Measurements from ENCODE around the gene EPHA10. TPM values are rescaled to one million over a fixed set of nuclear protein-coding genes. Genes with fewer than 3 reads are reported as not detected.

The EPHA10 gene
- polyA plus RNA-seq, 4 donors, result 1.9 to 5.4 (median 3.5) TPM

- FAIRE-seq, result no peak
- Histone ChIP-seq H3K4me3 (ENCODE audit: low read depth in 1 of 3, low read length in 3 of 3) (no peak overlapping the region), H3K27ac (ENCODE audit: low read depth in 1 of 3, low read length in 2 of 3) (no peak overlapping the region)
These were observed 87.8 kb downstream of the EPHA10 start for GRCh38 chr1:37677143-37677439.

DNA sequence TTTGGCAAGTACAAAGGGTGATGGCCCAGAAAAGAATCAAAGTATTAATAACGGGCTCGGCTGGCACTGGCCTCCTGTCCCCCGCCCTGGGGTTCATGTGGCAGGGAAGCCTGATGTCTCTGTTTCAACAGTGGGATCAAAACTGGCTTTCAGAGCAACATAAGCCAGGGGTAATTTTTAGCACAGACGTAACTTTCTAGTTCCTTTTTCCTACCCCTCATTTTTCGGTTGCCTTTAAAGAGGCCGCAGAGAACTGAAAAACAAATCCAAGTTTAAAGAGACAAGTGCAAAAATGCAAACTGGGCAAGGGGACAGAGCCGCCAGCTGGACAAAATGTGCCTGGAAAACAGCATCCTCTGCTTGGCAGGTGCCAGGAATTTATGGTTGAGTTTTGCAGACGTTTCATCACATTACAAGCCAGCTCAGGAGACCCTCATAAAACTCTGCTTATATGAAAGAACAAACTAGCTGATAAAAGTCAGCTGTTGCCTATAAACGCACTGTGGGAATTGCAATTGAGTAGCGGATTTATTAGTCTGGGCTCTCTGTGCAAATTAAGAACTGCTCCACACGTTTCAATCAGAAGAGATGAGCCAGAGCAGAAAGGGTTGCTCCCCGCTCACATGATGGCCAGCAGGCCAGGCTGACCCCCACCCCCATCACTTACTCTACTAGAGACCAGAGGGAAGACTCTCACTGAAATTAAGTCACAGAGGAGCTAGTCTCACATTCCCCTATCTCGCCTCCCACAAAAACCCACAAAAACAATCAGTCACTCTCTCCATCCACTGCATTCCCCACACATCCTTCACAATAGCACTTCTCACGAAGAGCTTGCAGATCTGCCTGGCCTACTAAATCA lies 88.4 kb downstream of the EPHA10 start:
- Histone ChIP-seq H3K27ac (ENCODE audit: low read depth in 1 of 3, low read length in 2 of 3) (peak overlapping the region in 1 of 3 donors; percentile 10), H3K9me3 (ENCODE audit: control insufficient read depth in 2 of 2, insufficient read depth in 1 of 2, low read depth in 1 of 2, low read length in 1 of 2) (no peaks in the 10 kb centered on the region), H3K4me1 (ENCODE audit: control insufficient read depth in 3 of 3, insufficient read depth in 2 of 3, low read depth in 1 of 3, low read length in 2 of 3) (no peaks in the 10 kb centered on the region), H3K27me3 (ENCODE audit: control insufficient read depth in 3 of 3, insufficient read depth in 3 of 3, low read length in 3 of 3) (peaks cover 0 to 15% (median 3%) of the 10 kb centered on the region in 3 donors), H3K36me3 (ENCODE audit: control insufficient read depth in 3 of 3, insufficient read depth in 2 of 3, low read depth in 1 of 3, low read length in 3 of 3) (peaks cover 0 to 4% (median 0%) of the 10 kb centered on the region in 3 donors), H3K4me3 (ENCODE audit: low read depth in 1 of 3, low read length in 3 of 3) (no peak overlapping the region)
- FAIRE-seq, result no peak
- 40 to 53% (median 49%) methylated on average over 14 of the region's 14 CpGs for WGBS, 3 donors
- no peak for DNase-seq

More at GRCh38 chr1:37677143-37677439, 87.8 kb downstream of the EPHA10 start:
- WGBS, 3 donors, result 61 to 74% (median 67%) methylated on average over 4 of the region's 4 CpGs
- Histone ChIP-seq H3K9me3 (ENCODE audit: control insufficient read depth in 2 of 2, insufficient read depth in 1 of 2, low read depth in 1 of 2, low read length in 1 of 2) (no peaks in the 10 kb centered on the region), H3K27me3 (ENCODE audit: control insufficient read depth in 3 of 3, insufficient read depth in 3 of 3, low read length in 3 of 3) (peaks cover 0 to 15% (median 2%) of the 10 kb centered on the region in 3 donors), H3K4me1 (ENCODE audit: control insufficient read depth in 3 of 3, insufficient read depth in 2 of 3, low read depth in 1 of 3, low read length in 2 of 3) (no peaks in the 10 kb centered on the region), H3K36me3 (ENCODE audit: control insufficient read depth in 3 of 3, insufficient read depth in 2 of 3, low read depth in 1 of 3, low read length in 3 of 3) (peaks cover 0 to 4% (median 0%) of the 10 kb centered on the region in 3 donors)
- no peak for DNase-seq

GRCh38 chr1:37673920-37674319 lies 91.0 kb downstream of the EPHA10 start:
- no peak for FAIRE-seq
- H3K36me3 ChIP-seq (ENCODE audit: control insufficient read depth in 3 of 3, insufficient read depth in 2 of 3, low read depth in 1 of 3, low read length in 3 of 3), result no peaks in the 10 kb centered on the region
- peak in 1 of 2 donors; percentile 12 for DNase-seq
- no peaks in the 10 kb centered on the region for H3K4me1 ChIP-seq (ENCODE audit: control insufficient read depth in 3 of 3, insufficient read depth in 2 of 3, low read depth in 1 of 3, low read length in 2 of 3)
- peaks cover 0 to 17% (median 5%) of the 10 kb centered on the region in 3 donors for H3K27me3 ChIP-seq (ENCODE audit: control insufficient read depth in 3 of 3, insufficient read depth in 3 of 3, low read length in 3 of 3)
- H3K27ac ChIP-seq (ENCODE audit: low read depth in 1 of 3, low read length in 2 of 3), result no peak overlapping the region
- no peaks in the 10 kb centered on the region for H3K9me3 ChIP-seq (ENCODE audit: control insufficient read depth in 2 of 2, insufficient read depth in 1 of 2, low read depth in 1 of 2, low read length in 1 of 2)
- 18 to 49% (median 31%) methylated on average over 10 of the region's 10 CpGs for WGBS, 3 donors
- H3K4me3 ChIP-seq (ENCODE audit: low read depth in 1 of 3, low read length in 3 of 3), result no peak overlapping the region

DNA sequence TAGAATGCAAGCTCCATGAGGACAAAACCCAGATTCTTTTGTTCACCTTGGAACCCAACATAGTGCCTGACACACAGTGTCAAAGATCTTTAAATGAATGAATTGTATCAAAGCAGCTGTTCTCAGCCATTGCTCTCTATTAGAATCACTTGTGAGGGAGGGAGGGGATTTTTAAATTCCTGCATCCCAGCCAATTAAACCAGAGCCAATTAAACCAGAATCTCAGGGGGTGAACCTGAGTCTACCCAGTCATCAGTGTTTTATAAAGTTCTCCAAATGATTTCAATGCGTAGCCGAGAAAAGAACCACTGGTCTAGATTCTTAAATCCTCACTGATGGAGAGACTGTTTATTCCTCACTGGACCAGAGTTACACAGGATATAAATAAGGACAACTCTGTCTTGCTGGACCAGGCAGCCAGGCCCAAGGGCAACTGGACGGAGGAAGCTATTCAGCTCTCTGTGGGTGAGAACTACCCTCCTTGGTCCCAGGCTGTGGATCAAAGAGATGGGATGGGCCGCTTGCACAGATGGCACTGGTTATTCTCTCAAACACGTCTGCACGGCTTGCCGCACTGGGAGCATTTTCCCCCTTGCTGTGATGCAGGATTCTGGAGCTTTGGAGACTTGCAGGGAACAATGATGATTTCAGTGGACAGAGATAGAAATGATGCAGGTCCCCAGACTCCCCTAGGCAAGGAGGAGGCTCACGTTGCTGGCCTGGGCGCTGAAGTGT lies 92.6 kb downstream of the EPHA10 start:
- no peak overlapping the region for H3K4me3 ChIP-seq (ENCODE audit: low read depth in 1 of 3, low read length in 3 of 3)
- H3K27ac ChIP-seq (ENCODE audit: low read depth in 1 of 3, low read length in 2 of 3), result no peak overlapping the region
- H3K27me3 ChIP-seq (ENCODE audit: control insufficient read depth in 3 of 3, insufficient read depth in 3 of 3, low read length in 3 of 3), result peaks cover 0 to 24% (median 5%) of the 10 kb centered on the region in 3 donors
- no peaks in the 10 kb centered on the region for H3K36me3 ChIP-seq (ENCODE audit: control insufficient read depth in 3 of 3, insufficient read depth in 2 of 3, low read depth in 1 of 3, low read length in 3 of 3)
- no peaks in the 10 kb centered on the region for H3K4me1 ChIP-seq (ENCODE audit: control insufficient read depth in 3 of 3, insufficient read depth in 2 of 3, low read depth in 1 of 3, low read length in 2 of 3)
- FAIRE-seq (no peak), DNase-seq (no peak)
- no peaks in the 10 kb centered on the region for H3K9me3 ChIP-seq (ENCODE audit: control insufficient read depth in 2 of 2, insufficient read depth in 1 of 2, low read depth in 1 of 2, low read length in 1 of 2)
- WGBS, 3 donors, result 68 to 77% (median 76%) methylated on average over 9 of the region's 9 CpGs

DNA sequence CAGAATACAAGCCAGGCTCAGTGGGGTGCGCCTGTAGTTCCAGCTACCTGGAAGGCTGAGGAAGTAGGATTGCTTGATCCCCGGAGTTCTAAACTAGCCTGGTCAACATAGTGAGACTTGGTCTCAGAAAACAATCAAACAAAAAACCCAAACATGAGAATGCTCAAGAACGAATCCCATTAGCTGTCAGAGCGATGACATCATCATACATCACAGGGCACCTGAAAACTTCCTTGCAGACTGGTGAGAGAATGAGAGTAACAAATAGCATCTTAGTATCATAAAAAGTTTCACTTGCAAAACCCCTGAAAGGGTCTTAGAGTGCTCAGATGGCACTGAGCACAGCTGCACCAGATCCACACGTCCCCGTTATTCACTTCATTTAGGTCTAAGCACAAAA lies 93.7 kb downstream of the EPHA10 start:
- Histone ChIP-seq H3K4me3 (ENCODE audit: low read depth in 1 of 3, low read length in 3 of 3) (no peak overlapping the region), H3K27me3 (ENCODE audit: control insufficient read depth in 3 of 3, insufficient read depth in 3 of 3, low read length in 3 of 3) (peaks cover 0 to 21% (median 5%) of the 10 kb centered on the region in 3 donors), H3K36me3 (ENCODE audit: control insufficient read depth in 3 of 3, insufficient read depth in 2 of 3, low read depth in 1 of 3, low read length in 3 of 3) (no peaks in the 10 kb centered on the region), H3K27ac (ENCODE audit: low read depth in 1 of 3, low read length in 2 of 3) (no peak overlapping the region), H3K9me3 (ENCODE audit: control insufficient read depth in 2 of 2, insufficient read depth in 1 of 2, low read depth in 1 of 2, low read length in 1 of 2) (no peaks in the 10 kb centered on the region), H3K4me1 (ENCODE audit: control insufficient read depth in 3 of 3, insufficient read depth in 2 of 3, low read depth in 1 of 3, low read length in 2 of 3) (no peaks in the 10 kb centered on the region)
- DNase-seq (no peak), FAIRE-seq (no peak)
- 69 to 77% (median 74%) methylated on average over 6 of the region's 6 CpGs for WGBS, 3 donors

DNA sequence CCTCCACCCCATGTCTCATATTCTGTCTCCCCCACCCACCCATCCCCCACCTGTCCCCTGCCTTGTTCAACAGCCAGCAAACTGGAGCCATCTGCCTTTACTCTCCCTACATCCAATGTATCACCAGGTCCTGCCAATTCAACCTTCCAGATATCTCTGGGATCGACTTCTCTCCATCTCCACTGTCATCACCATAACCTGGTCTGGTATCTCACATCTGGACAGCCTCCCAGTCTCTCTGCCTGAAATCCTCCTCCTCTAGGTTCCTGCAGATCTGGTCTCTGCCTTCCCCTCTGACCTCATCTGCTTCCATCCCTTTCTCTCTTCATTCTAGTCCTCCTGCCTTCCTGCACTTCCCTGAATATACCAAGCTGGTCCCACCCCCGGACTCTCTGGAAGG lies 94.8 kb downstream of the EPHA10 start:
- WGBS, 3 donors, result 61 to 79% (median 76%) methylated on average over 2 of the region's 2 CpGs
- H3K4me1 ChIP-seq (ENCODE audit: control insufficient read depth in 3 of 3, insufficient read depth in 2 of 3, low read depth in 1 of 3, low read length in 2 of 3), result no peaks in the 10 kb centered on the region
- DNase-seq, result no peak
- no peak overlapping the region for H3K4me3 ChIP-seq (ENCODE audit: low read depth in 1 of 3, low read length in 3 of 3)
- no peaks in the 10 kb centered on the region for H3K36me3 ChIP-seq (ENCODE audit: control insufficient read depth in 3 of 3, insufficient read depth in 2 of 3, low read depth in 1 of 3, low read length in 3 of 3)
- FAIRE-seq, result no peak
- H3K9me3 ChIP-seq (ENCODE audit: control insufficient read depth in 2 of 2, insufficient read depth in 1 of 2, low read depth in 1 of 2, low read length in 1 of 2), result no peaks in the 10 kb centered on the region
- H3K27me3 ChIP-seq (ENCODE audit: control insufficient read depth in 3 of 3, insufficient read depth in 3 of 3, low read length in 3 of 3), result peaks cover 0 to 19% (median 5%) of the 10 kb centered on the region in 3 donors
- H3K27ac ChIP-seq (ENCODE audit: low read depth in 1 of 3, low read length in 2 of 3), result no peak overlapping the region

- Histone ChIP-seq H3K9me3 (ENCODE audit: control insufficient read depth in 2 of 2, insufficient read depth in 1 of 2, low read depth in 1 of 2, low read length in 1 of 2) (no peaks in the 10 kb centered on the region), H3K4me1 (ENCODE audit: control insufficient read depth in 3 of 3, insufficient read depth in 2 of 3, low read depth in 1 of 3, low read length in 2 of 3) (no peaks in the 10 kb centered on the region), H3K27me3 (ENCODE audit: control insufficient read depth in 3 of 3, insufficient read depth in 3 of 3, low read length in 3 of 3) (peaks cover 0 to 13% (median 2%) of the 10 kb centered on the region in 3 donors), H3K36me3 (ENCODE audit: control insufficient read depth in 3 of 3, insufficient read depth in 2 of 3, low read depth in 1 of 3, low read length in 3 of 3) (no peaks in the 10 kb centered on the region), H3K4me3 (ENCODE audit: low read depth in 1 of 3, low read length in 3 of 3) (no peak overlapping the region), H3K27ac (ENCODE audit: low read depth in 1 of 3, low read length in 2 of 3) (no peak overlapping the region)
- FAIRE-seq, result no peak
- 69 to 75% (median 72%) methylated on average over 17 of the region's 17 CpGs for WGBS, 3 donors
- DNase-seq, result no peak
These were observed 97.8 kb downstream of the EPHA10 start for GRCh38 chr1:37667023-37667671.

GRCh38 chr1:37666241-37666867 lies 98.6 kb downstream of the EPHA10 start:
- peaks cover 0 to 13% (median under 1%) of the 10 kb centered on the region in 3 donors for H3K27me3 ChIP-seq (ENCODE audit: control insufficient read depth in 3 of 3, insufficient read depth in 3 of 3, low read length in 3 of 3)
- FAIRE-seq (no peak), DNase-seq (no peak)
- no peak overlapping the region for H3K27ac ChIP-seq (ENCODE audit: low read depth in 1 of 3, low read length in 2 of 3)
- no peaks in the 10 kb centered on the region for H3K4me1 ChIP-seq (ENCODE audit: control insufficient read depth in 3 of 3, insufficient read depth in 2 of 3, low read depth in 1 of 3, low read length in 2 of 3)
- no peak overlapping the region for H3K4me3 ChIP-seq (ENCODE audit: low read depth in 1 of 3, low read length in 3 of 3)
- 80 to 86% (median 84%) methylated on average over 11 of the region's 11 CpGs for WGBS, 3 donors
- H3K9me3 ChIP-seq (ENCODE audit: control insufficient read depth in 2 of 2, insufficient read depth in 1 of 2, low read depth in 1 of 2, low read length in 1 of 2), result no peaks in the 10 kb centered on the region
- no peaks in the 10 kb centered on the region for H3K36me3 ChIP-seq (ENCODE audit: control insufficient read depth in 3 of 3, insufficient read depth in 2 of 3, low read depth in 1 of 3, low read length in 3 of 3)
